Lung microvascular endothelial cell (primary cell): ENCODE measurements around the gene PEX16. TPM values are rescaled to one million over a fixed set of nuclear protein-coding genes. Genes with fewer than 3 reads are reported as not detected.
"Not testable (repeated sequence)": the region's sequence is repeated elsewhere in the genome, so short reads cannot be mapped to it uniquely, and the experiment has no call there.

Experiments
- DNase-seq, 2 donors: peaks; one replicate each; pipeline versions ENCODE4 v3.0.0 to v3.0.0-alpha.2; 2010; ENCODE audit warnings: low read depth in 2 of 2
- total RNA-seq: library from RNA; depleted of rRNA; stranded (reverse); fragments of >200 nt; gene quantifications from 2 replicates; pipeline ENCODE4 v1.2.1, GENCODE V29; 2014

The PEX16 gene
- total RNA-seq, 1 donor from 2014 or later, result 32.9 TPM

DNA sequence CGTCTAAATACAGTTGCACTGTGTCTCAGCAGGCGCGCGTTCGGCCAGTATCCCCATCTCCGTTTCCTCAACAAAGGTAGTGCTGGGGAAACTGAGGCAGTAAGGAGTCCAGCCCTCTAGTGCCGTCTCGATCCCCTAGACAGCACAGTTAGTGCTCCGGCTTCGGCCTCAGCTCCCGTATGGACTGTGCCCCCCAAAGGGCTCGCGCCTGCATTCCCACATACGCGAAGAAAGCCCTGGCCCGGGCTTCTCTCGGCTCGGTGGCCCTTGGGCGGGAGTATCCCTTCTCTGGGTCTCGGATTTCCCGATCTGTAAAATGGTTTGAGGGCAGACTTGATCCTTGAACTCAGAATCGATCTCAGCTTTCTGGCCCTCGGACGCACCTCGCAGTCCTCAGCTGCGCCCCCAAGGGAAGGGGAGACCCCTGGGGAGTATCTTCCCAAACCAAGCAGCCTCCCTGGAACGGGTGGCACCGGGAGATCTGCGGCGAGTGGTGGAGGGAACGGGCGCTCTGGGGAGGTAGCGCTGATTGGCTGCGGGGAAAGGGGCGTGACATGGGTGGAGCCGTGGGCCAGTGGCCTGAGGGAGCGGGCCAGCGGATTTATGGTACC is 759 bp upstream of the PEX16 start:
- peak; percentile 76 to 80 for DNase-seq

DNA sequence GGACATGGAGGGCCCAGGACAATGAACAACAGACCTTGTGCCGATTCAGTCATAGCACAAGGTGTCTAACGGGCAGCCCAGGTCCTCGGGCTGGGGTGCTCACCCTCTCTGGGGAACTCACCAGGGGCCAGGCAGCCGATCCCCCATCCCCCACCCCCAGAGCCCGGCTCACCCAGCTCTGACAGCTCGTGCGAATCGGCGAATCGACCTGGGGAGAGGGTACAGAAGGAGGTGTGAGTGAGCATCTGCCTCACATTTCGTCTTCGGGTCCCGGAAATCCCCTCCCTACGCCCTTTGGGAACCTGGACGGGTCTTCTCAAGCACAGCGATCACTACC is 423 bp downstream of the PEX16 start:
- no peak for DNase-seq

DNA sequence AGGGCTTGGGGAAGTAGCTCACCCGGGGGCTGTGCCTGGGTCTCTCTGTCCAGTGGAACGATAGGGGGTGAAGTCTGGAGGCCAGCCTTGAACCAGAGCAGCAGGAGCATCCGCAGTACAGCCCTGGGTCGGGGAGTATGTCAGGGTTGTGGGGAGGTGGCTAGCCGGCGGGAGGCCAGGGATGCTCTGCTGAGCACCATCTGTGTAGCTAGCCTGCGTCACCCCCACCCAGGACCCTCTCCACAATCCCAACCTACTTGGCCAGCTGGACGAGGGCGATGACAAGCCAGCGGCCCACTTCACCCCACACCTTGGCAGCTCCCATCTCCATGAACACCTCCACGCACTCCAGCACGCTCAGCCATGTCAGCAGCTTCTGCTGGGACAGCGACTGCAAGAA is 2.2 kb downstream of the PEX16 start:
- no peak for DNase-seq

DNA sequence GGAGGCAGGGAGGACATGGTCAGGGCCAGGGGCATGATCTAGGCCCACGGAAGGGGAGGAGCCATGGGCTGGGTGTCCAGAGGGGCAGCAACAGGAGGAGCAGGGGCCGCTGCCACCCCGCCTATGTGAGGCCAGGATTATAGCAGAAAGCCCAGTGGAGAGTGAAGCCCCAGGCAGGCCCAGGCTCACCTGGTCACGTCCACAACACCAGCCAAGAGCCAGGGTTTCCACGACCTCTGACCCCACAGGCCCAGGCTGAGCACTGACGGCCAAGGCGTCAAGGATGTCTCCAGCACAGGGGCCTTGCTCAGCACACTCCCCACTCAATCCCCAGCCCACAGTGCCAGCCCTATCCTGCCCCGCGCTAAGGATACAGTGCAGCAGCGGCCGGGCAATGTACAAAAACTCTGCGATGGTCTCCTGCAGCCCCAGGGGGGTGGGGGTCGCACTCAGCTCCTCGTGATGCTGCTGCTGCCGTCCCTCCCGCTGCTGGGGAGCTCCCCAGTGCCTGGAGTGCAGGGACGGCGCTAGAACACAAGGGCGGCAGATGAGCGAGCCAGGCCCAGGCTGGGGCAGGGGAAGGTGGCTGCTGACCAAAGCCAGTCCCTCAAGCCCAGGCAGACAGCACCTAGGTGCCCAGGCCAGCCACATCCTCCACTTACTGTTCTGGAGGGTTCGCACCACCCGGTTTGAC is 3.6 kb downstream of the PEX16 start:
- DNase-seq, result no peak

DNA sequence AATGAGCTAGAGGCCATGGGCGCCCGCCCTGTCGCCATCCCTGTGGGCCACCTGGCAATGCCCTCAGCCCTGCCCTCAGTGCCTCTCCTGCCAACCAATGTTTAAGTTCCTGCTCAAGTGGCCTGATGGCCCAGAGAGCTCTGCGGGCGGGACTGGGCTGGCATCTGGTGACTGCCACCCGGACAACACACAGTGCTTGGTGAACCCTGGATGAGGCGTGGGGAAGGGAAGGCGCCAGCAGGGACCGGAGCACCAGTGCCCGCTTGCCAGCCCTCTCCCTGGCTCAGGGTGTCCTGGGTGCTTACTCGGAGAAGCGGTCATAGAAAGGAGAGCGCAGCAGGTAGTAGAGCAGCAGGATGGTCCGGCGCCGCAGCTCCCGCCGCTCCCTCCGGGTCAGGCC is 4.2 kb downstream of the PEX16 start:
- no peak for DNase-seq

DNA sequence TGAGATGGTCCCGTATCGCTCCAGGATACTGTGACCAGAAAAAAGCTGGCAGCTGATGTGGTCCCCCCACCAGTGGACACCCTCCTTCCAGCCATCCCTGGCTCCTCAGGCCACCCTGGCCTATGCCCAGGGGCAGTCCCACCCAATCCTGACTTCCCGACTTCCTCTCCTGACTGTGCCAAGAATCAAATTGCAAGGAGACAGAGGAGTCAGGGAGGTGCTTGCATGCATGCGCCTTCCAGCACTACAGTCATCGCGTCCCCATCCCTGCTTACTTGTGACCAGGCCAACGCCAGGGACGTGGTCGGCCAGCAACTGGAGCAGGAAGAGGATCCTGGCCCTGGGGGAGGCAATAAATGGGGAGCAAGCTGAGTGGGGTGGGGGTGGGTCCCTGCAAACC is 7.1 kb downstream of the PEX16 start:
- no peak for DNase-seq

DNA sequence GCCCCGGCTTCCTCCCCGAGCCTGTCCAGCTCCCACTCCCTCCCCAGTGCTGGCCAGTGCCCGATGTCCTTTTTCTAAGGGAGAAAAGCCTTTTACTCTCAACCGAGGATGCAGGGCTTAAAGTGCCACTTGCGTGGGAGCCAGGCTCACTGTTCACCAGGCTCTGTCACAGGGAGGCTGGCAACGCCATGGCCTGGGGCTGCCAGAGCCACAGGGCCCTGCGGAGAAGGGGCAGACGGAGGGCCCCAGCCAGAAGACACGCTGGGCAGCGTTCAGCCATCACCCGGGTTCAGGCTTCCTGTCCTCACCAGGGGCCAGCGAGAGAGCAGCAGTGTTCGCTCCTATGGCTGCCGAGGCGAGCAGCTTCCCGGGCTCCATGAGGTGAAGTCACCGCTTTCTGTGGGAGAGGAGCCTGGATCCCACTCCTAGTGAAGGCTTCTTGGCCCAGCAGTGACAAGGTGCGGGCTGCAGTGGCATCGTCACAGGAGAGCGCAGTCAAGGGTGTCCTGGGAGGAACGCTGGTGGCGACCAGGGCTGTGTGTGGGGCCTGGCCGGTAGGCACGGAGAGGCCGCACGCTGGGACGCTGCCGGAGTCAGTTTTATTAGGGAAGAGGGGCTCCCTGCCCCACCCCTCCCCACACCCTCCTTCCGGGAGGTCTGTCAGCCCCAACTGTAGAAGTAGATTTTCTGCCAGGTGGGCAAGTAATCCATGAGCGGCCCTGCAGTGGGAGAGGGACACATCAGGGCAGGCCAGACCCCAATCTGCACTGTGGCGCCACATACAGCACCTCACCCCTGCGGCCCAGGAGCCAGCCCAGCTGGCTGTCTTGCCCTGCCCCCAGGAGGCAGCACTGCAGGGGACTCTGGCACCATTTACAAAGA is 7.8 kb downstream of the PEX16 start:
- no peak for DNase-seq

DNA sequence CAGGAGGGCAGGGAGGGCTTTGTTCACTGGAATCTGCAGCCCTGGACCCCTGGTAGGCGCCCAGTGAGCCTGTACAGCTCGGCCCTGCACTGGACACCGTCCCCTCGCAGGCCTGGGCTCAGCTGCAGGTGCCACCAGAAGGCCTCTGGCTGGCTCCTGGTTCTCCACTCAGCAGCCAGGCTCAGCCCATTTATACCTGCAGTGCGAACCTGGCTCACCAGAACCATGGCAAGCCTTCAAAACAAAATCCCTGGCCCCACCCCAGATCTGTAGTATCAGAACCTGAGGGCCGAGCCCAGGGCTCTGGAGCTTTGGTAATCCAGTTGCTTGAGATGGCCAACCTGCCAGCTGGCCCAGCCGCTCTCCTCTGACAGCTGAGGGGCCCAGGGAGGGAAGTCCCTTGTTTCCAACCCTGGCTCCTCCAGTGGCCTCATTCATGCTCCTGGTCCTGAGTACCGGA is 9.7 kb downstream of the PEX16 start:
- DNase-seq, result no peak

DNA sequence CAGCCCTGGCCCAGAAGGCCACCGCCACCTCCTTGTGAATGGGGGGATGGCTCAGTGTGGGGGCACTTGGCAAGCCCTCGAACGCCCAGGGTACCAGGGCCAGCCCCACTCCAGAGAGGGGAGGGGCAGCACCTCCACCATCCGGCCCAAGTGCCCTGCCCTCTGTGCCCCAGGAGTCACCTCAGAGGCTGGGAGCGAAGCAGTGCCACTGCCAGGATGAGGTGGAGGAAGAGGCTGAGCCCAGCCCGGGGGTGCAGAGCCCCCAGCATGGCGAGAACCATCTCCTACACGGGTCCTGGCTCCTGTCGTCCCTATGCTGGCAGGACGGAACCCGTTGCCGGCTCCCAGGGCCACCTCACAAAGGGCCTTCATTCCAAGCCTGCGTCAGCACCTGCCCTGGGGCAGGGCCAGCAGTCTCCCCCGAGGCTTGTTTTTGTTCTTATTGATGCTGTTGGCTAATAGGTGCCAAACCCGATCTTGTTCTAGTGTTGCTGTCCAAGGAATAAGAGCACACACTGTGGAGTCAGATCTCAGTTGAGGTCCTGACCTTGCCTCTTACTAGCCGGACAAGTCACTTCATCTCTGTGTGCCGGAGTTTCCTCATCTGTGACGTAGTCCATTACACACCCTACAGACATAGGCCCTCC is 10.6 kb downstream of the PEX16 start, which contains the start of gene FREY1:
FREY1 (minus strand) TSS at position 307 of the 647 bp plus-strand sequence; CDS start at position 281, 26 bp downstream.
- no peak for DNase-seq

DNA sequence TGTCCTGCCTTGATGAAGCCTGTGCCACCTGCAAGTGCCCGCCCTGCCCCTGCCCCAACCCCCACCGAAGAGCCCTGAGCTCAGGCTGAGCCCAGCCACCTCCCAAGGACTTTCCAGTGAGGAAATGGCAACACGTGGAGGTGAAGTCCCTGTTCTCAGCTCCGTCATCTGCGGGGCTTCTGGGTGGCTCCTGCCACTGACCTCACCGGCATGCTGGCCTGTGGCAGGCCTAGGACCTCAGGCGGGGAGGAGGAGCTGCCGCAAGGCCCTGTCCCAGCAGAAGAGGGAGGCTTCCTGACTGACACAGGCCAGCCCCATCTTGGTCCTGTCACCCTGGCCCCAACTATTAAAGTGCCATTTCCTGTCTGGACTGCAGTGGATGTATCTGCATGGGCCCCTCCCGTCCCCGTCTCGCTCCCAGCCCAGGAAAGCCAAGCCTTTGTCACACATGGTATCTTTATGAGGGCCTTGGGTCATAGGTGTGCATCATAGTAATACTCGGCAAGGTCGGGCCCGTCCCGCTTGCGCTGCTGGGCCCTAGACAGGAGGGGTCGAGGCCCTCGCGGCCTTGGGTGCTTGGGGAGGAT is 11.5 kb downstream of the PEX16 start:
- DNase-seq, result peak in 1 of 2 donors; percentile 11

DNA sequence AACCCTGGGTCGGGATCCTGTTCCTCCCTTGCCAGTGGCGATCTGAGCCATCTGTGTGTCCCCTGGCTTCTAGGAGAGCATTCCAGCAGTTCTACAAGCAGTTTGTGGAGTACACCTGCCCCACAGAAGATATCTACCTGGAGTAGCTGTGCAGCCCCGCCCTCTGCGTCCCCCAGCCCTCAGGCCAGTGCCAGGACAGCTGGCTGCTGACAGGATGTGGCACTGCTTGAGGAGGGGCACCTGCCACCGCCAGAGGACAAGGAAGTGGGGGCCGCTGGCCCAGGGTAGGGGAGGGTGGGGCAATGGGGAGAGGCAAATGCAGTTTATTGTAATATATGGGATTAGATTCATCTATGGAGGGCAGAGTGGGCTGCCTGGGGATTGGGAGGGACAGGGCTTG is 12.1 kb downstream of the PEX16 start:
- not testable (repeated sequence) for DNase-seq

DNA sequence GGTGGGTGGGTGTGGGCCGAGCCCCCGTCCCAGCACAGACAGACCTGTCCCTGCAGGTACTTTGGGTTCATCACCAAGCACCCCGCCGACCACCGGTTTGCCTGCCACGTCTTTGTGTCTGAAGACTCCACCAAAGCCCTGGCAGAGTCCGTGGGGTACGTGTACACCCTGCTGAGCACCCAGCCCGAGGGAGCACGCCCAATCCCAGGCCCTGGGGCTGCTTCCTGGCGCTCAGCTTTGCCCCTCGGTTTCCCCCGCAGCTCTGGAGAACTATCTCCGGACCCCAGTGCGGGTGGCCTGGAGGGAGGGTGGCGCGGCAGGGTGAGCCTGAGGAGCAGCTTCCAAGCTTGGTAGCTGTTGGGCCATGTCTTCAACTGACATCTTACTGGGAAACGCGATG is 12.6 kb downstream of the PEX16 start:
- DNase-seq, result no peak

DNA sequence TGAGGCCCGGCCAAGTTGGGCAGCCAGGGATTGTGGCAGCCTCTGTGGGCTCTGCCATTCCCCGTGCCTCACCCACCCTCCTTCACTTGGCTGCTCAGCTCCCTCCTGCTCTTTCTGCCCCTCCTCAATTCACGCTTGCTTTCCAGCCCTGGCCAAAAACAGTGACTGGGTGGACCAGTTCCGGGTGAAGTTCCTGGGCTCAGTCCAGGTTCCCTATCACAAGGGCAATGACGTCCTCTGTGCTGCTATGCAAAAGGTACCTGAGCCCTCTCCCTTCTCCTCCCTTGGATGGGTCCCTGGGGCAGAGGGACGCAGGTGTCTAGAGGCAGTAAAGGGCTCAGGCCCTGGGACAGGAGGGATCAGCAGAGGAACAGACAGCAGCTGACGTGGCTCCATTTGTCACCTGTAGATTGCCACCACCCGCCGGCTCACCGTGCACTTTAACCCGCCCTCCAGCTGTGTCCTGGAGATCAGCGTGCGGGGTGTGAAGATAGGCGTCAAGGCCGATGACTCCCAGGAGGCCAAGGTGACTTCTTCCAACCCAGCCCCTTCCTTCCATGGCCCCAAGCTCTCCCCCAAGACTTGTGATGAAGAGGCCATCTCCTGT is 13.3 kb downstream of the PEX16 start:
- DNase-seq, result no peak

DNA sequence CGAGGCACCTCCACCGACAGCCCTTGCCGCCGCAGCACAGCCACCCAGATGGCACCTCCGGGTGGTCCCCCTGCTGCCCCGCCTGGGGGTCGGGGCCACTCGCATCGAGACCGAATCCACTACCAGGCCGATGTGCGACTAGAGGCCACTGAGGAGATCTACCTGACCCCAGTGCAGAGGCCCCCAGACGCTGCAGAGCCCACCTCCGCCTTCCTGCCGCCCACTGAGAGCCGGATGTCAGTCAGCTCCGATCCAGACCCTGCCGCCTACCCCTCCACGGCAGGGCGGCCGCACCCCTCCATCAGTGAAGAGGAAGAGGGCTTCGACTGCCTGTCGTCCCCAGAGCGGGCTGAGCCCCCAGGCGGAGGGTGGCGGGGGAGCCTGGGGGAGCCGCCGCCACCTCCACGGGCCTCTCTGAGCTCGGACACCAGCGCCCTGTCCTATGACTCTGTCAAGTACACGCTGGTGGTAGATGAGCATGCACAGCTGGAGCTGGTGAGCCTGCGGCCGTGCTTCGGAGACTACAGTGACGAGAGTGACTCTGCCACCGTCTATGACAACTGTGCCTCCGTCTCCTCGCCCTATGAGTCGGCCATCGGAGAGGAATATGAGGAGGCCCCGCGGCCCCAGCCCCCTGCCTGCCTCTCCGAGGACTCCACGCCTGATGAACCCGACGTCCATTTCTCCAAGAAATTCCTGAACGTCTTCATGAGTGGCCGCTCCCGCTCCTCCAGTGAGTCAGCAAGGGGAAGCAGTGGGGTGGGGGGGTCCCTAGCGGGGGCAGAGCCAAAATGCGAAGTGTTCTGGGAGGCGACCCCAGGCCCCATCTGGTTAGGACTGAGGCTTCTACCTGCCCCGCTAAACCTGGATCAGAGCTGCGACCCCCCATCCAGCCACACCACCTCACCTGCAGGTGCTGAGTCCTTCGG is 15.0 kb downstream of the PEX16 start:
- no peak for DNase-seq

DNA sequence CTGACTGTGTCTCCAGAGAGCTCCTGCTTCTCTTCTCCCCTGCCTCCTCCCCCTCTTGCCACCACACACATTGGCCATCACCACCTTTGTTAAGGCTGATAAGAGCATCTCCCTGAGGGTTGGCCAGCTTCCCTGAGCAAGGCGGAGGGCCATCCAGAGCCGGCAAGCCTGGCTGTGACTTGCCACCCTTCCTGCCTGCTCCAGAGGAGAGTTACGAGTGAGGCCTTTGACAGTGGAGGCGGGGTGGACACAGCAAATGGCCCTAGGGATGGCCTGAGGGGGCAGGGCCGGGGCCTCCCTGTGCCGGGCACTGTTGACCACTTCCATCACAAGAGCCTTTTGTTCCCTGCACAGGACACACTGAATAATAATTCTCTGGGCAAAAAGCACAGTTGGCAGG is 16.1 kb downstream of the PEX16 start:
- DNase-seq, result no peak

DNA sequence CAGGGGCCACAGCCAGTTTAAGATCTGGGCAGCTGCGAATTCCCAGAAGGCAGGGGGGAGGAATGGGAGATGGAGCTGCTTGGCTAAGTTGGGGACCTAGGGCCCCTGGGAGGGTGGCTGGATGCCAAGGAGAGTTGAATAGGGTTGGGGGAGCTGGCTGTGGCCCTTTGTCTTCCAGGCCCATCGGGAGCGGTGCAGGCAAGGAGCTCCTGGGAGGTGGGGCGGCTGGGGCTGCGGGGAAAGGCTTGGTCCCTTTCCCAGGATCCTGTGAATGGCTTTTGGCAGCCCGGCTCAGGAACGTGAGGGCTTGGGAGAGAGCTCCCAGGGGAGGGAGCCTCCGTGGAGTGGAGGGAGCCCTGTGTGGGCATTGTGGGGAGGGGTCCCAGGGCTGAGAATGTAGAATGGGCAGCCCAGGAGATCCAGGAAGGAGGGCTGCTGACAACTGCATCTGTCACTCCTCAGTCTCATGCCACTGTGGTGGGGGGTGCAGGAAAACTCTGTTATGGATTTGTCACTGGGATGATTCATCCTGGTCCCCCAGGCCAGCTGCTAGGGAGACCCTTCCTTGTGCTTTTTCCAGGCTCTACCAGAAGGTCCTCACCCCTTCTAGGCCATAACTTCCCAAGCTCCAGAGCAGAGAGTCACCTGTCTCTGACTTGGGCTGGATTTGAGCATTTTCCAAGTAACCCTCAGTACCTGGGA is 16.6 kb downstream of the PEX16 start:
- DNase-seq, result no peak

DNA sequence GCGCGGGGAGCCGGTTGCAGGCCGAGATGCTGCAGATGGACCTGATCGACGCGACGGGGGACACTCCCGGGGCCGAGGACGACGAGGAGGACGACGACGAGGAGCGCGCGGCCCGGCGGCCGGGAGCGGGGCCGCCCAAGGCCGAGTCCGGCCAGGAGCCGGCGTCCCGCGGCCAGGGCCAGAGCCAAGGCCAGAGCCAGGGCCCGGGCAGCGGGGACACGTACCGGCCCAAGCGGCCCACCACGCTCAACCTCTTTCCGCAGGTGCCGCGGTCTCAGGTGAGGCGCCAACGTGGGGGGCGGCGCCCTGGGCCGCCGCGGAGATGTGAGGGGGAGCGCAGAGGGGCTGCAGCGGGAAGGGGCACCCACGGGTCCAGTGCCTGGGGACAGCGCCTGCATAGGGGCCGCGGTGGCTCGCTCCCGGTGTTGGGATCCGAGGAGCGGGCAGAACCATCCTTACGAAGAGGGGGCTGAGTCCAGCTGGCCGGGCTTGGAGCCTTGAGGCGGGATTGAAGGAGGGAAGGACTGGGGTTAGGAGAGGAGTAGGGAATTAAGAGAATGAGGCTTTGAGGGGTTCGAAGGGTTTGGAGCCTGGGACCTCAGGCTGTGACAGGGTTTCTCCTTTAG is 17.4 kb downstream of the PEX16 start:
- not testable (repeated sequence) for DNase-seq

DNA sequence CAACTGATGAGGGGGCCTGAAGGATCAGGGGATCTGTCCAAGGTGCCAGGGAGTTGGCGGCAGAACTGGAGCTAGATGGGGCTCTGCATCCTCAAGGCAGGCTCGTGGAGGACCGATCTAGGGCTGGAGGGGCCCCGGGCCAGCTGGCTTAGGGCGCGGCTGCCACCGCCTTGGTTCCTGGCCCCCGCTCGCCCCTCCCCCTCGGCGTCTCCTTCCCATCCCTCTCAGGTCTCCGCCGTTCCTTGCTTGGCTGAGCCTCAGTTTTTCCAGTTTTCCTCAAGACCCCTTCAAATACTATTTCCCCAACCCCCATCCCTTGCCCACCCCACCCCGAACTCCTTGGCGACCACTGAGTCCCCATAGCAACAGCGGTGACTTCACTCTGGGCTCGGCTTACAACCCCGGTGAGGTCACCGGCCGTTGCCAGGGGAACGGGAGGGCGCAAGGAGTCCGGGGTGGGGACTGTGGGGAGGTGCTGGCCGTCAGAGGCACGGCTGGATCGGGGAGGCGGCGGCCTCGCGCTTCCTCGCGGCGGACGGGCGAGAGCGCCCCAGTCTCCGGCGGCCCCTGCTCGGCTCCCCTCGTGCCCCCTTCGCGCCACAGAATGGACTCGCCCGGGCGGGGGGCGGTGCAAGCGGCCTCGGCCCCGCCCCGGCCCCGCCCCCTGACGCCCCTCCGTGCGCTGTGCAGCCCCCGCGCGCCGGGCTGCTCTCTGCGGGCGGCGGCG is 18.1 kb downstream of the PEX16 start:
- DNase-seq, result peak; percentile 77 to 80
